Panc1 (cell line): ENCODE measurements around the gene HES7. TPM values are rescaled to one million over a fixed set of nuclear protein-coding genes. Genes with fewer than 3 reads are reported as not detected.

Experiments
- ATAC-seq: fragments of 200-7000 bp; cut with Tn5 transposase; 2 replicates; pipeline ENCODE4 v1.9.1; 2020; ENCODE audit warnings: mild to moderate bottlenecking, moderate library complexity
- BruUV-seq: library from RNA; stranded (reverse); fragments of 400-500 nt; replicated peaks from 2 replicates; lab custom pipeline; 2021; lab: Mats Ljungman, UMichigan
- CTCF ChIA-PET: fragments of 300-600 bp; sonication (Branson Sonifier 250); formaldehyde crosslinking; loops from one replicate; lab custom pipeline; 2022; ENCODE audit warnings: antibody characterized with exemption; lab: Charles Lee
- POLR2A ChIA-PET: fragments of 300-600 bp; sonication (Branson Sonifier 250); formaldehyde crosslinking; loops from one replicate; lab custom pipeline; 2022; ENCODE audit warnings: antibody characterized with exemption; lab: Charles Lee
- DNase-seq: peaks from one replicate; pipeline ENCODE4 v3.0.0-alpha.2; 2010; ENCODE audit warnings: low read depth, low spot score
- H3K27ac ChIP-seq: 2 replicates; pipeline ENCODE4 v1.5.1; 2011; ENCODE audit warnings: mild to moderate bottlenecking, low read length, inconsistent platforms
- H3K27me3 ChIP-seq: fragments of 200-500 bp; sonication (Bioruptor generic); 2 replicates; pipeline ENCODE4 v1.6.0; 2014; ENCODE audit warnings: low read length, inconsistent platforms; ENCODE audit not compliant: control insufficient read depth, insufficient read depth
- H3K36me3 ChIP-seq: fragments of 200-500 bp; sonication (Bioruptor generic); 2 replicates; pipeline ENCODE4 v1.5.1; 2014; ENCODE audit warnings: inconsistent platforms, mild to moderate bottlenecking, low read length, moderate library complexity; ENCODE audit not compliant: control insufficient read depth, insufficient read depth
- H3K4me1 ChIP-seq: 2 replicates; pipeline ENCODE4 v1.5.1; 2011; ENCODE audit warnings: inconsistent platforms, mild to moderate bottlenecking, low read length, moderate library complexity; ENCODE audit not compliant: control insufficient read depth, insufficient read depth
- H3K4me3 ChIP-seq, 2 experiments: 2 replicates each; pipeline ENCODE4 v1.5.1; 2011 to 2012; ENCODE audit warnings: low read depth in 2 of 2, low read length in 2 of 2, mild to moderate bottlenecking in 2 of 2, inconsistent platforms in 1 of 2, moderate library complexity in 1 of 2
- H3K9me3 ChIP-seq: fragments of 200-500 bp; sonication (Bioruptor generic); 2 replicates; pipeline ENCODE4 v1.5.1; 2014; ENCODE audit warnings: low read depth, mild to moderate bottlenecking, inconsistent platforms, low read length, moderate library complexity; ENCODE audit not compliant: control insufficient read depth, insufficient read depth
- CTCF ChIP-seq: fragments of 450-650 bp; IDR thresholded peaks from 2 replicates; pipeline ENCODE4 v1.5.1; 2017; ENCODE audit warnings: mild to moderate bottlenecking
- POLR2AphosphoS5 ChIP-seq: IDR thresholded peaks from 2 replicates; pipeline ENCODE4 v1.6.1; 2012; ENCODE audit warnings: mild to moderate bottlenecking, low read depth, low read length, moderate library complexity
- REST ChIP-seq, 2 experiments: IDR thresholded peaks; 2 replicates each; pipeline ENCODE4 v1.6.1; 2011 to 2012; ENCODE audit warnings: low read depth in 2 of 2, control low read depth in 1 of 2, low read length in 1 of 2, mild to moderate bottlenecking in 1 of 2, moderate library complexity in 1 of 2; ENCODE audit not compliant: insufficient read depth in 1 of 2
- SIN3A ChIP-seq: IDR thresholded peaks from 2 replicates; pipeline ENCODE4 v1.6.1; 2012; ENCODE audit warnings: low read depth, mild to moderate bottlenecking, low read length, moderate library complexity, borderline replicate concordance; ENCODE audit not compliant: insufficient read depth
- TCF7L2 ChIP-seq: IDR thresholded peaks from 2 replicates; pipeline ENCODE4 v1.6.1; 2011; ENCODE audit warnings: mild to moderate bottlenecking, low read depth, low read length, inconsistent platforms
- in situ Hi-C: cut with HindIII; loops from 2 replicates; pipeline ENCODE4 v1.10.0; 2016; ENCODE audit warnings: low sequenced_read_pairs, low pct_unique_long_range_greater_than_20kb
- intact Hi-C: fragments of 100-400 bp; cut with micrococcal nuclease; formaldehyde crosslinking; loops from one replicate; pipeline ENCODE4 v1.10.0; 2022; ENCODE audit not compliant: unreplicated experiment
- total RNA-seq: library from RNA; stranded (reverse); gene quantifications from one replicate; pipeline ENCODE4 v1.2.1, GENCODE V29; 2021; ENCODE audit not compliant: unreplicated experiment

The HES7 gene
- total RNA-seq, 1 experiment from 2014 or later, result 4.0 TPM

GRCh38 chr17:8075574-8076342 lies 48.1 kb downstream of the HES7 start:
- in situ Hi-C loops, result no loop called here
- TF ChIP-seq CTCF, result no peak
- TF ChIP-seq SIN3A, result no peak
- TF ChIP-seq POLR2AphosphoS5, result no peak
- TF ChIP-seq TCF7L2, result no peak
- no peak for TF ChIP-seq REST (IDR thresholded peaks at IDR 0.05; ENCODE audit: insufficient read depth in 1 of 2, low read depth in 2 of 2, low read length in 1 of 2)
- no peak for DNase-seq
- ChIA-PET CTCF (interaction anchor here (1.3 kb wide), 1 partner anchor 43 kb away, joined by 3 read pairs; the partner anchor contains the start of gene ALOXE3), POLR2A (no interaction called here)
- no TSS peak for BruUV-seq
- no peak for ATAC-seq
- no peaks in the 10 kb centered on the region for H3K9me3 ChIP-seq
- no peaks in the 10 kb centered on the region; the same call in 1 of the 2 replicates for H3K36me3 ChIP-seq
- no peak overlapping the region for H3K4me3 ChIP-seq
- H3K27me3 ChIP-seq, result no peaks in the 10 kb centered on the region; the same call in 1 of the 2 replicates
- no peak overlapping the region for H3K27ac ChIP-seq
- intact Hi-C loops, result no loop called here
- H3K4me1 ChIP-seq, result peaks cover 5% of the 10 kb centered on the region; the same call in 1 of the 2 replicates

GRCh38 chr17:8075081-8075480 lies 48.8 kb downstream of the HES7 start:
- no peaks in the 10 kb centered on the region; the same call in 1 of the 2 replicates for H3K27me3 ChIP-seq
- CTCF ChIA-PET, result interaction anchor here (1.3 kb wide), 1 partner anchor 10 kb away, joined by 3 read pairs; no protein-coding TSS in a partner anchor
- ATAC-seq, result no peak

More at GRCh38 chr17:8075081-8075480, 48.8 kb downstream of the HES7 start:
- BruUV-seq, result no TSS peak
- no peak overlapping the region for H3K27ac ChIP-seq
- in situ Hi-C loops, result no loop called here
- intact Hi-C loops, result no loop called here
- DNase-seq, result no peak
- H3K4me3 ChIP-seq, result no peak overlapping the region
- H3K9me3 ChIP-seq, result no peaks in the 10 kb centered on the region
- POLR2A ChIA-PET, result no interaction called here
- no peaks in the 10 kb centered on the region; the same call in 1 of the 2 replicates for H3K4me1 ChIP-seq
- H3K36me3 ChIP-seq, result no peaks in the 10 kb centered on the region; the same call in 1 of the 2 replicates
- TF ChIP-seq REST (IDR thresholded peaks at IDR 0.05; ENCODE audit: insufficient read depth in 1 of 2, low read depth in 2 of 2, low read length in 1 of 2), result no peak
- TF ChIP-seq SIN3A, result no peak
- TF ChIP-seq POLR2AphosphoS5, result no peak
- TF ChIP-seq CTCF, result no peak
- no peak for TF ChIP-seq TCF7L2
